Measurements from ENCODE around the gene ATP5ME. TPM values are rescaled to one million over a fixed set of nuclear protein-coding genes. Genes with fewer than 3 reads are reported as not detected.

The ATP5ME gene
- total and polyA plus RNA-seq, 11 donors: 210 to 2,413 (median 800) TPM

GRCh38 chr4:687048-687970 is 13.2 kb upstream of the ATP5ME start:
- WGBS, 4 donors: 30 to 63% (median 50%) methylated on average over 17 to 38 of the region's 38 CpGs
- intact Hi-C loops (cut with DNase I): no loop called here
- TF ChIP-seq CTCF (IDR thresholded peaks at IDR 0.05) (no peak), POLR2A (IDR thresholded peaks at IDR 0.05) (peak in 1 of 2 donors; percentile 73)
- Histone ChIP-seq H3K36me3 (no peaks in the 10 kb centered on the region), H3K9me3 (no peaks in the 10 kb centered on the region), H3K4me1 (peaks cover 0 to 57% (median 41%) of the 10 kb centered on the region in 12 donors), H3K4me3 (peak overlapping the region in 9 of 12 donors; percentile 22 to 75 (median 64)), H3K27ac (peak overlapping the region; percentile 68 to 93 (median 83)), H3K27me3 (no peaks in the 10 kb centered on the region)
- ATAC-seq (peak; percentile 75 to 90 (median 88)), DNase-seq (peak; percentile 87 to 97 (median 94))

GRCh38 chr4:686413-687040 is 12.5 kb upstream of the ATP5ME start:
- 93 to 97% (median 95%) methylated on average over 11 to 31 of the region's 31 CpGs for WGBS, 4 donors
- peaks cover 0 to 57% (median 41%) of the 10 kb centered on the region in 12 donors for H3K4me1 ChIP-seq
- intact Hi-C loops (cut with DNase I): no loop called here

GRCh38 chr4:685679-686412 is 11.8 kb upstream of the ATP5ME start:
- Histone ChIP-seq H3K4me1 (peaks cover 2 to 62% (median 45%) of the 10 kb centered on the region in 12 donors), H3K27ac (no peak overlapping the region), H3K36me3 (no peaks in the 10 kb centered on the region), H3K4me3 (no peak overlapping the region), H3K27me3 (no peaks in the 10 kb centered on the region), H3K9me3 (no peaks in the 10 kb centered on the region)
- 94 to 97% (median 95%) methylated on average over 27 to 37 of the region's 37 CpGs for WGBS, 4 donors
- TF ChIP-seq CTCF (IDR thresholded peaks at IDR 0.05): no peak
- no peak for TF ChIP-seq POLR2A (IDR thresholded peaks at IDR 0.05)
- DNase-seq: peak in 3 of 5 donors; percentile 35 to 54 (median 35)
- intact Hi-C loops (cut with DNase I): no loop called here
- ATAC-seq: no peak

More at GRCh38 chr4:686413-687040, 12.5 kb upstream of the ATP5ME start:
- no peak for ATAC-seq
- H3K9me3 ChIP-seq: no peaks in the 10 kb centered on the region
- peak overlapping the region in 11 of 12 donors; percentile 76 to 93 (median 84) for H3K27ac ChIP-seq
- H3K27me3 ChIP-seq: no peaks in the 10 kb centered on the region
- H3K4me3 ChIP-seq: peak overlapping the region in 4 of 12 donors; percentile 60 to 70 (median 67)
- TF ChIP-seq POLR2A (IDR thresholded peaks at IDR 0.05) (no peak), CTCF (IDR thresholded peaks at IDR 0.05) (no peak)
- DNase-seq: peak in 2 of 5 donors; percentile 37 to 72
- no peaks in the 10 kb centered on the region for H3K36me3 ChIP-seq

Data from heart left ventricle (tissue), 16 donors.